Gastroesophageal sphincter (tissue), 4 donors: ENCODE measurements around the gene TSSK1B. TPM values are rescaled to one million over a fixed set of nuclear protein-coding genes. Genes with fewer than 3 reads are reported as not detected.

Experiments used
- ATAC-seq: fragments of 150-250 bp; one replicate; pipeline ENCODE4 v1.9.1; 2016; ENCODE audit warnings: mild to moderate bottlenecking, moderate library complexity
- H3K27ac ChIP-seq, 4 donors: fragments of 200-600 bp; sonication (generic) in 3 of 4; 1 replicate in 3 of 4; 2 replicates in 1 of 4; pipeline ENCODE4 v1.5.1; 2016 to 2019
- H3K27me3 ChIP-seq: fragments of 200-600 bp; sonication (generic); one replicate; pipeline ENCODE4 v1.5.1; 2019
- H3K36me3 ChIP-seq, 2 donors: fragments of 200-600 bp; sonication (generic); one replicate each; pipeline ENCODE4 v1.5.1; 2019; ENCODE audit warnings: control low read depth in 1 of 2
- H3K4me1 ChIP-seq, 3 donors: fragments of 200-600 bp; sonication (generic); 1 replicate in 2 of 3; 2 replicates in 1 of 3; pipeline ENCODE4 v1.5.1; 2016 to 2019; ENCODE audit warnings: control low read depth in 2 of 3
- H3K4me3 ChIP-seq, 2 donors: fragments of 200-600 bp; sonication (generic); one replicate each; pipeline ENCODE4 v1.5.1; 2019; ENCODE audit warnings: mild to moderate bottlenecking in 1 of 2, moderate library complexity in 1 of 2
- H3K9me3 ChIP-seq, 3 donors: fragments of 200-600 bp; sonication (generic); one replicate each; pipeline ENCODE4 v1.5.1; 2017 to 2019; ENCODE audit warnings: control low read depth in 2 of 3
- CTCF ChIP-seq, 4 experiments: fragments of 200-600 bp in 2 of 4; fragments of 450-650 bp in 2 of 4; sonication (generic) in 1 of 4; IDR thresholded peaks; one replicate each; pipeline ENCODE4 v1.5.1; 2017 to 2019; ENCODE audit warnings: antibody characterized with exemption in 4 of 4, mild to moderate bottlenecking in 2 of 4, moderate library complexity in 2 of 4
- EP300 ChIP-seq: sonication (generic); formaldehyde crosslinking; IDR thresholded peaks from one replicate; pipeline ENCODE4 v1.6.1; 2017; ENCODE audit warnings: antibody characterized with exemption, mild to moderate bottlenecking
- POLR2A ChIP-seq, 2 donors: fragments of 450-650 bp; IDR thresholded peaks; one replicate each; pipeline ENCODE4 v1.6.1; 2017; ENCODE audit warnings: antibody characterized with exemption in 2 of 2, mild to moderate bottlenecking in 2 of 2, moderate library complexity in 1 of 2
- POLR2AphosphoS5 ChIP-seq: sonication (generic); formaldehyde crosslinking; IDR thresholded peaks from one replicate; pipeline ENCODE4 v1.6.1; 2017; ENCODE audit warnings: antibody characterized with exemption
- WGBS, 2 donors: methylation state at CpG; one replicate each; pipeline ENCODE4 v1.1.5; 2018; ENCODE audit warnings: low coverage in 1 of 2; 5-methylcytosine and 5-hydroxymethylcytosine counted together
- total RNA-seq, 4 donors: library from RNA; depleted of rRNA; stranded (reverse); fragments of >200 nt; gene quantifications; one replicate each; pipeline ENCODE4 v1.1.0, GENCODE V29; 2016

Gene TSSK1B
- total RNA-seq, 4 donors from 2014 or later = 0.93 TPM; not detected in 3

- Histone ChIP-seq H3K9me3 (peaks cover 0 to 6% (median 0%) of the 10 kb centered on the region in 3 donors), H3K4me1 (no peaks in the 10 kb centered on the region), H3K27me3 (no peaks in the 10 kb centered on the region), H3K36me3 (no peaks in the 10 kb centered on the region), H3K4me3 (no peak overlapping the region), H3K27ac (no peak overlapping the region)
- no peak for ATAC-seq
- 60 to 67% methylated on average over 2 of the region's 2 CpGs for WGBS, 2 donors
- TF ChIP-seq POLR2AphosphoS5 = no peak
- TF ChIP-seq EP300 = no peak
These were observed 11.7 kb upstream of the TSSK1B start for GRCh38 chr5:113446358-113446927.

GRCh38 chr5:113437111-113437510 is 2.3 kb upstream of the TSSK1B start:
- no peaks in the 10 kb centered on the region for H3K27me3 ChIP-seq
- H3K27ac ChIP-seq = no peak overlapping the region
- TF ChIP-seq CTCF (IDR thresholded peaks at IDR 0.05) (no peak), POLR2AphosphoS5 (no peak), POLR2A (IDR thresholded peaks at IDR 0.05) (no peak), EP300 (no peak)
- peaks cover 0 to 5% (median 0%) of the 10 kb centered on the region in 3 donors for H3K4me1 ChIP-seq
- ATAC-seq = no peak
- 16 to 60% methylated on average over 1 of the region's 1 CpG for whole genome bisulfite sequencing, 2 donors
- H3K4me3 ChIP-seq = no peak overlapping the region
- no peaks in the 10 kb centered on the region for H3K9me3 ChIP-seq
- H3K36me3 ChIP-seq = no peaks in the 10 kb centered on the region

- no peak for TF ChIP-seq POLR2AphosphoS5
- no peak for TF ChIP-seq CTCF (IDR thresholded peaks at IDR 0.05)
- no peak for TF ChIP-seq EP300
- no peak for TF ChIP-seq POLR2A (IDR thresholded peaks at IDR 0.05)
These were observed 786 bp upstream of the TSSK1B start for GRCh38 chr5:113435575-113435974.

GRCh38 chr5:113433862-113434612 is 752 bp downstream of the TSSK1B start:
- 98% methylated on average over 9 of the region's 38 CpGs; no CpG with 5 or more reads in 1 of the 2 donors for WGBS, 2 donors
- no peak for ATAC-seq

More at GRCh38 chr5:113435575-113435974, 786 bp upstream of the TSSK1B start:
- Histone ChIP-seq H3K36me3 (no peaks in the 10 kb centered on the region), H3K4me1 (peaks cover 0 to 5% (median 0%) of the 10 kb centered on the region in 3 donors), H3K27ac (no peak overlapping the region), H3K4me3 (no peak overlapping the region), H3K27me3 (no peaks in the 10 kb centered on the region), H3K9me3 (no peaks in the 10 kb centered on the region)
- WGBS, 2 donors = 28% methylated on average over 2 of the region's 4 CpGs; no CpG with 5 or more reads in 1 of the 2 donors
- ATAC-seq = no peak

GRCh38 chr5:113433071-113433470 is 1.7 kb downstream of the TSSK1B start:
- H3K36me3 ChIP-seq = no peaks in the 10 kb centered on the region
- no peak for TF ChIP-seq POLR2AphosphoS5
- TF ChIP-seq EP300 = no peak
- TF ChIP-seq CTCF (IDR thresholded peaks at IDR 0.05) = no peak
- TF ChIP-seq POLR2A (IDR thresholded peaks at IDR 0.05) = no peak
- 93 to 98% methylated on average over 8 to 13 of the region's 21 CpGs for WGBS, 2 donors
- H3K27ac ChIP-seq = no peak overlapping the region
- H3K4me3 ChIP-seq = no peak overlapping the region
- peaks cover 0 to 5% (median 0%) of the 10 kb centered on the region in 3 donors for H3K4me1 ChIP-seq
- H3K27me3 ChIP-seq = no peaks in the 10 kb centered on the region
- ATAC-seq = no peak
- H3K9me3 ChIP-seq = no peaks in the 10 kb centered on the region

More at GRCh38 chr5:113433862-113434612, 752 bp downstream of the TSSK1B start:
- no peaks in the 10 kb centered on the region for H3K36me3 ChIP-seq
- H3K27me3 ChIP-seq = no peaks in the 10 kb centered on the region
- no peak overlapping the region for H3K27ac ChIP-seq
- TF ChIP-seq POLR2A (IDR thresholded peaks at IDR 0.05) = no peak
- TF ChIP-seq CTCF (IDR thresholded peaks at IDR 0.05) = no peak
- no peak for TF ChIP-seq EP300
- H3K9me3 ChIP-seq = no peaks in the 10 kb centered on the region
- H3K4me3 ChIP-seq = no peak overlapping the region
- H3K4me1 ChIP-seq = peaks cover 0 to 5% (median 0%) of the 10 kb centered on the region in 3 donors
